NB4 (cell line): ENCODE results near the gene AKAP6.

Experiments used
- DNase-seq: peaks from one replicate; pipeline ENCODE4 v3.0.0; 2010; ENCODE audit warnings: low read depth
- H3K4me3 ChIP-seq: one replicate; pipeline ENCODE4 v1.5.1; 2011; ENCODE audit warnings: mild to moderate bottlenecking, low read depth, low read length, moderate library complexity
- CTCF ChIP-seq: IDR thresholded peaks from one replicate; pipeline ENCODE4 v1.5.1; 2012; ENCODE audit warnings: low read depth, low read length
- MAX ChIP-seq: IDR thresholded peaks from 2 replicates; pipeline ENCODE4 v1.6.1; 2011; ENCODE audit warnings: low read depth, low read length
- MYC ChIP-seq: IDR thresholded peaks from 2 replicates; pipeline ENCODE4 v1.6.1; 2011; ENCODE audit warnings: low read depth, low read length
- POLR2A ChIP-seq: IDR thresholded peaks from 2 replicates; pipeline ENCODE4 v1.6.1; 2011; ENCODE audit warnings: mild to moderate bottlenecking; ENCODE audit not compliant: insufficient read length; ENCODE audit errors: extremely low read depth

The AKAP6 gene

GRCh38 chr14:32802295-32802694, 473.2 kb downstream of the AKAP6 start:
- no peak overlapping the region for H3K4me3 ChIP-seq
- no peak for DNase-seq
- TF ChIP-seq CTCF, result no peak

GRCh38 chr14:32805979-32806378, 476.9 kb downstream of the AKAP6 start:
- DNase-seq, result no peak
- TF ChIP-seq CTCF, result no peak
- TF ChIP-seq POLR2A, result no peak
- no peak for TF ChIP-seq MAX
- TF ChIP-seq MYC, result no peak
- H3K4me3 ChIP-seq, result no peak overlapping the region

GRCh38 chr14:32808644-32809043, 479.5 kb downstream of the AKAP6 start:
- TF ChIP-seq CTCF, result no peak
- TF ChIP-seq MYC, result no peak
- no peak for TF ChIP-seq MAX
- TF ChIP-seq POLR2A, result no peak
- H3K4me3 ChIP-seq, result no peak overlapping the region
- no peak for DNase-seq

GRCh38 chr14:32809255-32809654, 480.2 kb downstream of the AKAP6 start:
- no peak for DNase-seq
- H3K4me3 ChIP-seq, result no peak overlapping the region
- TF ChIP-seq MYC, result no peak
- TF ChIP-seq MAX, result no peak
- TF ChIP-seq POLR2A, result no peak
- no peak for TF ChIP-seq CTCF

GRCh38 chr14:32813401-32813800, 484.3 kb downstream of the AKAP6 start:
- H3K4me3 ChIP-seq, result no peak overlapping the region
- no peak for TF ChIP-seq CTCF
- TF ChIP-seq MAX, result no peak
- no peak for TF ChIP-seq MYC
- no peak for TF ChIP-seq POLR2A
- DNase-seq, result no peak

- no peak overlapping the region for H3K4me3 ChIP-seq
- DNase-seq, result no peak
- TF ChIP-seq MYC (no peak), CTCF (no peak), MAX (no peak), POLR2A (no peak)
Measured at GRCh38 chr14:32814721-32815120, 485.6 kb downstream of the AKAP6 start.
